GM19035 (cell line): ENCODE results near the gene GSG1L.

Experiments used
- ATAC-seq: cut with Tn5 transposase; IDR thresholded peaks from one replicate; pipeline ENCODE4 v1.9.1; 2021; ENCODE audit not compliant: unreplicated experiment

Gene GSG1L

GRCh38 chr16:28092721-28093384 is 29.3 kb upstream of the GSG1L start:
- ATAC-seq = no peak

- ATAC-seq = no peak
Measured at GRCh38 chr16:28091656-28092055, 28.1 kb upstream of the GSG1L start.

- ATAC-seq = no peak
Measured at GRCh38 chr16:28090646-28091377, 27.3 kb upstream of the GSG1L start.

DNA sequence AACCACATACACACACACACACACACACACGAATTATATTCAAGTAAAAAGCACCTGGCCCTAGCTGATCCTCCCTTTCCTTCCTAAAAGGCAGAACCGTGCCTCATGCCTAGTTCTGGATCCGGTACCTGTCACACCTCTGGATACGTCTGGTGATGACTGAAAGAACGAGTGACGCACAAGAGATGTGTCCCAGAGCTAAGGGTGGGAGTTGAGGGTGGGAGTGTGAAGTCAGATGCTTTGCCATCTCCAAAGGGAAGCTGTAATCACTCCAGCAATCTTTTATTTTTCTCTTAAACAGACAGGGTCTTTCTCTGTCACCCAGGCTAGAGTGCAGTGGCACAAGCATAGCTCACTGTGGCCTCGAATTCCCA is 26.5 kb upstream of the GSG1L start:
- ATAC-seq = no peak

DNA sequence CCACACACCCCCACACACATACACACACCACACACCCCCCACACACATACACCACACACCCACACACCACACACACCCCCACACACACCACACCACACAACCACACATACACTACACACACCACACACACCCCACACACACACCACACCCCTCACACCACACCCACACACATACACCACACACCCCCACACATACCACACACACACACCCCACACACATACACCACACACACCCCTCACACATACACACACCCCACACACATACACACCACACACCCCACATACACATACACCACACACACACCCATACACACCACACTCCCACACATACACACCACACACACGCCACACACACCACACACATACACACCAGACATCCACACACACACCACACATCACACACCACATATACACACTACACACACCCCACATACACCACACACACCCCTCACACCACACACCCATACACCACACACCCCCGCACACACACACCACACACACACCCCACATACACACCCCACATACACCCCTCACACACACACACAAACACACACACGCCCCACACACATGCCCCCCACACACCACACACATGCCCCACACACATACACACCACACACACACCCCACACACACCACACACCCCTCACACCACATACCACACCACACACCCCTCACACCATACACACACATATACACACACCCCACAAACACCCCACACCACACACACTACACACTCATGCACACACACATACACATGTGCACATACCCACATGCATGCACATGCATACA is 25.9 kb upstream of the GSG1L start:
- ATAC-seq = no peak

DNA sequence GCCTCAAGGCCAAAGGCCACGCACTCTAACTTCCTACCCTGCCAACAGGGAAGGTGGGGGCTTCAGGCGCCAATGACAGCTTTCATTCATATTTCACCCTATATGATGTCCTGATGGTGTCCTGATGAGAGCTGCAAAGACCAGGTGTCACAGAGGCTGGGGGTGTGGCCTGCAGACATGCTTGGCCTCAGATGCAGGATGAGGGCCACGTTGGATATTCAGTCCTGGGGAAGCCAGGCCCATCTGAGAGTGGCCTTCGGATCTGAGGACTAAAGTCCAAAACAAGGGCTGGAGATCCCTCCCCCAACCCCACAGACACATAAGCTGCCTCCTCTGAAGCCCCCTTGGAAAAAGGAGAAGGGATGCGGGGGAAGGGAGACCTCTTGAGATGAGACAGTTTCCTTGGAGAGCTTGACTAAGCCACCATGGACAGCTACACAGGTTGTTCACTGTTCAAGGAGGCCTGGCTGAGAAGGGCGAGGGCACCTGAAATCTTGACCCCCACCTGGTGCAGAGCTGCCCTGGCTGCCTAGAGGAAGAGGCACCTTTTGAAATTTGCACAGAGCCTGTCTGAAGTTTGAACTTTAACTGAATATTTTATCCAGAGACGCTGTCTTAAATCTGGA is 24.3 kb upstream of the GSG1L start:
- no peak for ATAC-seq

DNA sequence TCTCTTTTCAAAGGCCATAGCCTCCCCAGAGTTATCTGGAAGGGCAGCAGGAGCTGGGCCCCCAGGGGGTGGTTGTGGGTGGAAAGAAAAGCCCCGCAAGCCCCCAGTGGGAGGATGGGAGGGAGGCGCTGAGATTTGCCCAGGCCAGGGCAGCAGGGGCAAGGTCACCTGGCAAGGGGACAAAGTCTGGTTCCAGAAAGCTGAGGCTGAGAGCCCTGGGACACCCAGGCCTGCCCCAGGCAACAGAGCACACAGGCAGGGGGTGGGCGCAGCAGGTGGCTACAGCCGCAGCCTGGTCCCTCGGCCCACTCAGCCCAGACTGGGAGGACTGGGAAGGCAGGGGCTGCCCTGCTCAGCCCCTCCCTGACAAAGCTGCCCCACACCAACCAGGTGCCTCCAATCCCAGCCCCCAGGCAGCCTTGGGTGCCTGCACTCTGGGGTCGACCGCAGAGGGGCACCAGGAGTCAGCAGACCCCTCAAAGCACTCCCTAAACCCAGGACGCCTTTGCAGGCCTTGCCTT is 23.7 kb upstream of the GSG1L start:
- ATAC-seq = no peak

- no peak for ATAC-seq
Measured at GRCh38 chr16:28086186-28087139, 22.9 kb upstream of the GSG1L start.

- no peak for ATAC-seq
Measured at GRCh38 chr16:28085389-28086171, 22.1 kb upstream of the GSG1L start.

GRCh38 chr16:28084209-28084608 is 20.7 kb upstream of the GSG1L start:
- no peak for ATAC-seq

- no peak for ATAC-seq
Measured at GRCh38 chr16:28082624-28083023, 19.1 kb upstream of the GSG1L start.

GRCh38 chr16:28081391-28081968 is 18.0 kb upstream of the GSG1L start:
- no peak for ATAC-seq

GRCh38 chr16:28078261-28078660 is 14.7 kb upstream of the GSG1L start:
- no peak for ATAC-seq

- no peak for ATAC-seq
Measured at GRCh38 chr16:28073836-28074235, 10.3 kb upstream of the GSG1L start.

GRCh38 chr16:28072087-28072486 is 8.6 kb upstream of the GSG1L start:
- ATAC-seq = no peak

- ATAC-seq = no peak
Measured at GRCh38 chr16:28069971-28070794, 6.7 kb upstream of the GSG1L start.

GRCh38 chr16:28068976-28069375 is 5.5 kb upstream of the GSG1L start:
- no peak for ATAC-seq
